ENCODE measurements around the gene TM6SF1.
A peak's percentile ranks its signal among the peaks of the same experiment; 100 is the strongest.

TM6SF1 gene

GRCh38 chr15:83092309-83092976, 15.0 kb upstream of the TM6SF1 start:
- Histone ChIP-seq H3K4me3 (no peak overlapping the region), H3K27ac (peak overlapping the region in 1 of 2 donors; percentile 68)
- DNase-seq (ENCODE audit: low spot score), result no peak
- TF ChIP-seq CTCF (IDR thresholded peaks at IDR 0.05), result no peak

- Histone ChIP-seq H3K4me3 (no peak overlapping the region), H3K27ac (no peak overlapping the region)
- no peak for TF ChIP-seq CTCF (IDR thresholded peaks at IDR 0.05)
- DNase-seq (ENCODE audit: low spot score), result no peak
Observed at GRCh38 chr15:83094583-83094982, 12.9 kb upstream of the TM6SF1 start.

- Histone ChIP-seq H3K4me3 (no peak overlapping the region), H3K27ac (no peak overlapping the region)
- TF ChIP-seq CTCF (IDR thresholded peaks at IDR 0.05), result no peak
- DNase-seq (ENCODE audit: low spot score), result no peak
Observed at GRCh38 chr15:83098079-83098478, 9.4 kb upstream of the TM6SF1 start.

- Histone ChIP-seq H3K4me3 (no peak overlapping the region), H3K27ac (no peak overlapping the region)
- no peak for DNase-seq (ENCODE audit: low spot score)
- TF ChIP-seq CTCF (IDR thresholded peaks at IDR 0.05), result no peak
Observed at GRCh38 chr15:83099290-83099689, 8.2 kb upstream of the TM6SF1 start.

- Histone ChIP-seq H3K4me3 (no peak overlapping the region), H3K27ac (no peak overlapping the region)
- TF ChIP-seq CTCF (IDR thresholded peaks at IDR 0.05), result no peak
- no peak for DNase-seq (ENCODE audit: low spot score)
Observed at GRCh38 chr15:83100097-83100646, 7.3 kb upstream of the TM6SF1 start.

GRCh38 chr15:83102346-83102745, 5.1 kb upstream of the TM6SF1 start:
- Histone ChIP-seq H3K27ac (no peak overlapping the region), H3K4me3 (no peak overlapping the region)
- no peak for TF ChIP-seq CTCF (IDR thresholded peaks at IDR 0.05)
- DNase-seq (ENCODE audit: low spot score), result no peak

GRCh38 chr15:83104141-83104540, 3.3 kb upstream of the TM6SF1 start:
- no peak for TF ChIP-seq CTCF (IDR thresholded peaks at IDR 0.05)
- no peak overlapping the region for H3K27ac ChIP-seq
- DNase-seq (ENCODE audit: low spot score), result no peak
- no peak overlapping the region for H3K4me3 ChIP-seq
